Stimulated activated CD8-positive, alpha-beta memory T cell treated with anti-CD3 and anti-CD28 coated beads, Interleukin-7, amount 100 ng/mL, for 24 hours (primary cell): ENCODE measurements around the gene GXYLT2.
"Not testable (repeated sequence)": the region's sequence is repeated elsewhere in the genome, so short reads cannot be mapped to it uniquely, and the experiment has no call there.

Experiments
- DNase-seq: peaks from one replicate; pipeline ENCODE4 v3.0.0-alpha.2; 2020; ENCODE audit warnings: low read depth

The GXYLT2 gene

DNA sequence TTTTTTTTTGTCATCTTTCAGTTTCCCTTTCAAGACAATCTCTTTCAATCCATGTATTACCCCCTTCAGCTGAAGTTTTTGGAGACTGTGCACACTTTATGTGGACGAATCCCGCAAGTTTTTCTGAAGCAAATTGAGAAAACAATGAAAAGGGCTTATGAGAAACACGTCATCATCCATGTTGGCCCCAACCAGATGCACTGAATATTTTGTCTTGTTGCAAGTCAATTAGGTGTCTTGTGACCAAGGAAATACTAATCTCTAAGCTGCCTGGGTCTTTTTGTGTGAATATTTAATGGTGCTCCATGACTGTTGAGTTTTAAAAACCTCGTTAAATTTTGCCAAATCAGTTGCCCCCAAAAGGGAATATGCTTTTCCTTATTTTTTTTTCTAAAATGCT lies 87.1 kb downstream of the GXYLT2 start:
- no peak for DNase-seq

DNA sequence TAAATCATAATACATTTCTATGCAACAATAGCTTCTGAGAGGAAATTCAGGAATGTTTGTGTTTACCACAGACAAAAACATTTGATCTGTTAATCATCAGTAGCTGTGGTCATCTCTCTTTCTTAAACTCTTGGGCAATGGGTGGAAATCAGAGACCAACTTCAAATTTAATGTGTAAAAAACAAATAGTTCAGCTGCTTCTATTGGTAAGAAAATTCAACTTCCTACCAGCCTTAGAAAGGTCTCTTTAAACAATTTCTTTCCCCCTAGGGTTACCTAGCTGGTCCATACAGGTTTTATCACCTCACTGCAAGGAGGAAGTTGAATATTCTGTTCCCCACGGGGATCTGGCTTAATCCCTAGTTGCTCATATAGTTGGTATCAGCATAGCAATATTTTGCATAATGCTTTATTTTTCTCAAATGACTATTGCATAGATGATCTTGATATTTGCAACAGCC lies 88.5 kb downstream of the GXYLT2 start:
- DNase-seq = no peak

DNA sequence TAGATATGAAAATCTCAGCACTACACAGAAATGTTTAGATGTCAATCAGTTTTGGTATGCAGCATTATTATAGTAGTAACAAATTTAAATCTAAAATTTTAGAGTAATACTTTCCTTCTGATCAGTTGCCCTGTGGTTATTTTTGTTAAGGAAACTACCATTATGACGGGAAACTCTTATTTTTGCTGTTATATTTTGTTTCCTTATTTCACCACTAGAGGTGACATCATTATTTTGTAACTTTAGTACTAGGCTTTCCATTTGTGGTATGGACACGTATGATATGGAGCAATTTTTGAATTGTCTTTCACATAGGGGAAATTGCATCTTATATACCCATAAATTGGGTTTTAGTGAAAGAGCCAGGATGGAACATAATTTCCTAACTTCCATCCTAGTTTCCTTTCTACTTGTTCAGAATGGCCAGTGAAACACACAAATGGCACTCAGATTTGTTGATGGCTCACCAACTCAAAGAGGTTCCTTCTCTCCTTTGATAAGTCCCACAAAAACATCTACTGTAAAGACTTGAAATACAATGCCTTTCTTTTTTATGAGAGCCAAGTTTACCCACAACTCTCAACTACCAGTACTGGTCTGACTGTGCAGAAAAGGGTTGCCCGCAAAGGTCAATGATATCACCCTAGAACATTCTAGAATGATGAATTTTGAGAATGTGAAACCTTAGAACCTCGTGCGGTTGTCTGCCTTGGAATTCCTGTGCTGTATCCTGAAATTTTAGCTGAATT lies 89.4 kb downstream of the GXYLT2 start:
- no peak for DNase-seq

DNA sequence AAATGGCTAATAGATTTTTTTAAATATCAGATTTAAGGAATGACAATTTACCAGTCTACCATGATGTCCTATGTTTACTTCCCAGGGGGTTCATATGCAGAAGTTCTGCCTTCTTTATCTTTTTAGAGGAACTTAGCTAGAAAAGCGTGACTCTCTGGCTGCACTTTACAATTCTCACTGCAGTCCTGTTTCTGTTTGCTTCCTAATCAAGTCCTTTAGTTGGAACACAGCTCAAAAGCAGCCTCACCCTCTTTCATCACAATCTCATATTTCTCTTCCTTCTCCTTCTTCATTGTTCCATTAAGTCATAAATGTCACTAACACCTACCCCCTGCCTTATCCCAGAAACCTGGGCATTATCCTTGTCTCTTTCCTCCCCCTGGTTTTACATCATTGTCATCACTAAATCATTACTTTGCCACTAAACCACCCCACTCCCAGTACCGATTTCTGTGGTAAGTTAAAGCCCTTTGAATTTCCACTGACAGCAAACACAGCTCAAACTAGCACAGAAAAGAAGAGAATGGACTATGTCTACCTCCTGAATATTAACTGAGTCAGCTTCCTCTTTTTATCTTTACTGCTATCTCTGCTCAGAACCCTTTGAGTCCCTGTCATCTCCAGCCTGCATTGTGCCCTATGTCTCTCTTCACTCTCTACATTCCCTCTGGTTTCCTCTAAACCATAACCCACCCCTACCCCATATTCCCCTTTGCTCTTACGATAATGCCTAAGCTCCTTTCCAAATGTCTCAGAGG lies 94.9 kb downstream of the GXYLT2 start:
- no peak for DNase-seq

DNA sequence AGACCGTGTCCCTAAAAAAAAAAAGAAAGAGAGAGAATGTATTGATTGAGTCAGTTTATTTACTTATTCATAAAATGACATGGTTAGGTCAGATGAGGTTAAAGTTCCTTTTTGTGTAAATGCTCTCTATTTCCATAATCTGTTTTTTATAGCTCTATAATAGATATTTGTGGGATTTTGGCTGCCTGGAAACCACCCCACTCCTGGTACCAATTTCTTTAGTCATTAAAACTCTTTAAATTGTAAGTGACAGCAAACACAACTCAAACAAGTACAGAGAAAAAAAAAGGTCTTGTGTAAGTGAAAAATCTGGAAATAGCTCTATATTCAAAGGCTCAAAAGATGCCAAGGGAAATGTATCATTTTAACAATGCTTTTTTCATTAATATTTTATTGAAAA lies 97.7 kb downstream of the GXYLT2 start:
- no peak for DNase-seq

DNA sequence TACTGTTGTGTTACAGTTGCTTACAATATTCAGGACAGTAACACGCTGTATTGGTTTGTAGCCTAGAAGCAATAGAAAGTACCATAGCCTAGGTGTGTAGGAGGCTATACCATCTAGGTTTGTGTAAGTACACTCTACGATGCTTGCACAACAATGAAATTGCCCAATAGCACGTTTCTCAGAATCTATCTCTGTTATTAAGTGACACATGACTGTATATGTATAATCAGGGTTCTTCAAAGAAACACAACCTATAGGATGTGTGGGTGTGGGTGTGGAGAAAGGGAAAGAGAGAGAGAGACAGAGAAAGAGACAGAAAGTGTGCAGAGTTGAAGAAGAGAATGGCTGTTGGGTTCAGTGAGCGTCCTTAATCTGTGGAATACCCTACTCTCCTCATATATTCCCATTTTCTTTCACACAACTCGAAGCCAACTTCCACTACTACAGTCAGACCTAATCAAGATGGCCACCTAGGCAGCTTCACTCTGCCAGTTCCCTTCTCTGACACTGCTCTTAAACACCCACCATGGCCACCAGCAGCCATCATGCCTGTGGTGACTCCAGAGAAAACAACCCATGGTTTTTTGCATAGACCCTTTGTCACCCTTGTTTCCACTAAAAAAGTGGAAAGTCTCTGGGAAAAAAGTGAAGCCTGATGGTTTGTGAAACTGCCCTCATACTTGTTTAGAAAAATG lies 103.0 kb downstream of the GXYLT2 start:
- DNase-seq = no peak

DNA sequence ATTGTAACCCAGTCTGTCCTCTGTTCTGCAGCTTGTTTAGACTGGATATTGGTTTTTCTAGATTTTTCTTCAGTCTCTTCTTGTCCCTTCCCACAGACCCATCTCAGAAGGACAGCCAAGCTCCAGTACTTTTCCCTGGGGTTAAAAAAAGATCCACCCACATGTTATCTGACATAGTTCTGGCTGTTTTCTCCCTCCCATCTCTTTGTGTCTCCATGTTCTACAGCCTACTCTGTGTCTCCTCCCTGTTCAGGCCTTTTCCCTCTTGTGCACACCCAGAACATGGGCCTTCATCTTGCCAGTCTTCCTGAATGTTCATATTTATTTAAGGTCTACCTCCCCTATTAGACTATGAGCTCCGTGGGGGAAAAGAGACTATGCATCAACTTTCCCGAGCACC lies 103.7 kb downstream of the GXYLT2 start:
- no peak for DNase-seq

DNA sequence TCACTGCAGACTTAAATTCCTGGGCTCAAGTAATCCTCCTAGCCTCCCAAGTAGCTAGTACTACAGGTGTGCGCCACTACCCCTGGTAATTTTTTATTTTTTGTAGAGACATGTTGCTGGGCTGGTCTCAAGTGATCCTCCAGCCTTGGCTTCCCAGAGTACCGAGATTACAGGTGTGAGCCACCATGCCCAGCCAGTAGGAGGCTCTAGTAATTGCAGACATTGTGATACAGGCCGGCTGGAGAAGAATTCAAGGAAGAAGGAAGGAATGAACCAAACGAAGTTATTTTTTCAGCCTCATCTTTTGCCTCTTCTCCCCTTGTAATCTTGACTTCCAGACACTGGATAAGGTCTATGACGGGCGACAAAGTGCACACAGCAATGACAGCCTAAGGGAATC lies 105.5 kb downstream of the GXYLT2 start:
- DNase-seq = no peak

DNA sequence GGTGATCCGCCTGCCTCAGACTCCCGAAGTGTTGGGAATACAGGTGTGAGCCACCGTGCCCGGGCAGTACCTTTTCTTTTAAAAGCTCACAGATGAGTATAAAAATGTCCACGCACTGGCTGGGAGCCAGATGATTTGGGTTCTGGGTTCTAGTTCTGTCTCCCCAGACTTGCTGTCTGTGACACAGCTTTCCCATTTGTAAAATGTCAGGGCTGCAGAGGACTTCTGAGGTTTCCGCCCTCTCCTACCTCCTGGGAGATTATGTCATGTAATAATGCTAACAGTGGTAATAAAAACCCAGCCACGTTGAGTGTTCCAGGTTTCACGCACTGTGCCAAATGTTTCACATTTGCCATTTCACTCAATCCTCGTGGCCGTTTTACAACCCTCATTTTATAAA lies 107.5 kb downstream of the GXYLT2 start:
- DNase-seq = no peak

DNA sequence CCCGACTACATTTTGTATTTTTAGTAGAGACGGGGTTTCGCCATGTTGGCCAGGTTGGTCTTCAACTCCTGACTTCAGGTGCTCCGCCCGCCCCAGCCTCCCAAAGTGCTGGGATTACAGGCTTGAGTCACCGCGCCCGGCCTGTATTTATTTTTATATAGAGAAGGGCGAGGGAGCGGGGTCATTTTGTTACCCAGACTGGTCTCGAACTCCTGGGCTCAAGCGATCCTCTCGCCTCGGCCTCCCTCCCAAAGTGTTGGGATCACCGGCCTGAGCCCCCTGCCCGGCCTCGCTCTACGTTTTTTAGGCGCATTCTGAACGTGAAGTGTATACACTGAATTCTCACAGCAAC lies 108.3 kb downstream of the GXYLT2 start:
- DNase-seq = no peak

DNA sequence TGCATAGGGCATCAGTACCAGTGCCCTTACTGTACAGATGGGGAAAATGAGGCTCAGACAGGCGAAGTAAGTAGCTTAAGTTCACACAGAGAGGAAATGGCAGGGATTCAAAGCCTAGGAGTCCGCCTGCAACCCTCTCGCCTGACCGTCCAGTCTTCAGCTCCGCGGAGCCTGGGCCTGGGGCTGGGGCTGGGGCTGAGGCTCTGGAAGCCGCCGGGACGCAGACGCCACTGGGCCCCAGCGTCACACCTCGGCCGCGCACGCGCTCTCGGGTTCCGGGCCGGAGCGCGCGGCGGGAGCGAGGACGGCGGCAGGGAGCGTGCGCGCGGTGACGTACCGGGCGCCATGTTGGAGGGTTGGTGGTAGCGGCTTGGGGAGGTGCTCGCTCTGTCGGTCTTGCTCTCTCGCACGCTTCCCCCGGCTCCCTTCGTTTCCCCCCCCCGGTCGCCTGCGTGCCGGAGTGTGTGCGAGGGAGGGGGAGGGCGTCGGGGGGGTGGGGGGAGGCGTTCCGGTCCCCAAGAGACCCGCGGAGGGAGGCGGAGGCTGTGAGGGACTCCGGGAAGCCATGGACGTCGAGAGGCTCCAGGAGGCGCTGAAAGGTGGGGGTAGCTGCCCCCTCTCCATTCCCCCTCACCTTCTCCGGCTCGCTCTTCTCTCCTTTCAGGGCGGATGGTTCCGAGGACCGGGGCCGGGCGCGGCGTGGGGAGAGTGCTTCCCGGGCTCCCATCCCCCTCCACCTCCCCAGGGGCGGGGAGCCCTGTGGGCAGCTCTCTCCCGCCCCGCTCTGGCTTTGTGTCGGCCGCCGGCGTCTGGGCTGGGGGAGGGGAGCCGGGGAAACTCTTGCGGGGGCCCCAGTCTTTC lies 108.9 kb downstream of the GXYLT2 start, which contains the start of gene PPP4R2:
TSS of gene PPP4R2 (plus strand) at position 339 of the 861 bp plus-strand sequence. CDS start at position 566, 227 bp downstream.
- DNase-seq = peak; percentile 81

DNA sequence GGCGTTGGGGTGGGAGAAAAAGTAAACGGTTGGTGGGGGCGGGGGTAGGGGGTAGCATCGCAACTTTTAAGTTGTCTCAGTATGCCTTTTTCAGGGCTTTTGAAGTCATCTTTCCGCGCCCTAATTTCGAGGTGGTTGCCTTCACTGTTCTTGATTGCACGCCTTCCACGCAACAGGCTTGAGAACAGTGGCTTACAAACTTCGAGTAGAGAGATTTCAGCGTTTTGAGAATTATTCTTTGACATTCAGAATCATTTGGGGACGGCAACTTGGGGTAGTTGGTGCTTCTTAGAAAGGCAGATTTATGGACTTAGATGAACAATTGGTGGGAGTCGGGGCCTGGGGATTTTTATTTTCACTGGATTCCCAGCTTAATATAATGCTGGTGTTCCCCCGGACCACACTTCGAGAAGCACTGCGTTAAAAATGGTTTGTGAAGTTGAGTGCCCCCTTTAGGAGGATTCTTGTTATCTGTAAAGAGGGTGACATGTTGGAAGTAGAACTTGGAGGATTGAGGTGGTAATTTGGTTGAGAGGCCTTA lies 109.6 kb downstream of the GXYLT2 start:
- no peak for DNase-seq

DNA sequence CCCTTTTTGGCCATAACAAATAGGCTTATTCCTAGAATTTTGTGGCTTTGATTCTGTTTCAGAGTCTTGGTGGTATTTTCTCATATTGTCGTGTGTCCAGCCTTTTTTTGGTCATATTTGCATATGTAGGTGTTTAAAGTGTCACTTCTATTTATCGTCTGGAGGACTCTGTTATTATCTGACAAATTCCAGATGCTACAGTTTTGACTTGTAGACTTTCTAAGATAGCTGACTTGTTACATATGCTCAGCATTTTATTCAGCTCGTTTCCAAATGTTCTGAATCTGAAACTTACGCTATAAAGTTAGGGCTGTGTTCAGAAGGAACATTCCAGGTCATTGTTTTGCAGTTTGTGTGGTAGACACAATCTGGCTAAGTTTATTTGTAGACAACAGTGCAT lies 110.6 kb downstream of the GXYLT2 start:
- DNase-seq = no peak

DNA sequence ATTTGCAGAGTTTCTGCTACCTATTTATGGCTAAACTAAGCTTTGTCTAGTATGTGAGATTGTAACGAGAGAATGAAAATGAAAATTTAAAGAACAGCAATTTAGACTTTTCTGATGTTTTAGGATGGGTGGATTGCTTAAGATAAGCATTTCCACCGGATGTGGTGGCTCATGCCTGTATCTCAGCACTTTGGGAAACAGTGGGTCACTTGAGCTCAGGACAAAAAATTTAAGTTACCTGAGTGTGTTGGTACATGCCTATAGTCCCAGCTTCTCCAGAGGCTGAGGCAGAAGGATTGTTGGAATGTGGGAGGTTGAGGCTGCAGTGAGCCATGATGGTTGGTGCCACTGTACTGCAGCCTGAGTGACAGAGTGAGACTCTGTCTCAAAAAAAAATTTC lies 112.1 kb downstream of the GXYLT2 start:
- DNase-seq = no peak

DNA sequence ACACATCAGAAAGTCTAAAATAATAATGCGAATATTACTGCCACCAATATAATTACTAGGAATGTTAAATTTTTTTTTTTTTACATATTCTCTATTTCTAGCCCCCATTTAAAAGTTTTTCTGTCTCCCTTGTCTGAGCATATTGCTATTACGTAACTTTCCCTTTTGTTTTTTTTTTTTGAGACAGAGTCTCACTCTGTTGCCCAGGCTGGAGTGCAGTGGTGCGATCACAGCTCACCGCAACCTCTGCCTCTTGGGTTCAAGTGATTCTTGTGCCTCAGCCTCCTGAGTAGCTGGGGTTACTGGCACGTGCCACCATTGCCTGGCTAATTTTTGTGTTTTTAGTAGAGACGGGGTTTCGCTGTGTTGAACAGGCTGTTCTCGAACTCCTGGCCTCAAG lies 115.2 kb downstream of the GXYLT2 start:
- not testable (repeated sequence) for DNase-seq

DNA sequence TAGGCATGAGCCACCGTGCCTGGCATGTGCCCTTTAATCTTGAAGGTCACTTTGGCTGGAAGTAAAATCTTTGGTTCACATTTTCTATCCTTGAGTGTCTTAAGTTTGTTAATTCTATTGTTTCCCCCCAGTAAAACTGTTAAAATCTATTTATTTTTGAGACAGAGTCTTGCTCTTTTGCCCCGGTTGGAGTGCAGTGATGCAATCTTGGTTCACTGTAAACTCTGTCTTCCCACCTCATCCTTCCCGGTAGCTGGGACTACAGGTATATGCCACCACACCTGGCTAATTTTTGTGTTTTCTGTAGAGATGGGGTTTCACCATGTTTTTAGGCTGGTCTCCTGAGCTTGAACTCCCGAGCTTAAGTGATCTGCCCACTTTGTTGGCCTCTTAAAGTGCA lies 116.5 kb downstream of the GXYLT2 start:
- DNase-seq = no peak

DNA sequence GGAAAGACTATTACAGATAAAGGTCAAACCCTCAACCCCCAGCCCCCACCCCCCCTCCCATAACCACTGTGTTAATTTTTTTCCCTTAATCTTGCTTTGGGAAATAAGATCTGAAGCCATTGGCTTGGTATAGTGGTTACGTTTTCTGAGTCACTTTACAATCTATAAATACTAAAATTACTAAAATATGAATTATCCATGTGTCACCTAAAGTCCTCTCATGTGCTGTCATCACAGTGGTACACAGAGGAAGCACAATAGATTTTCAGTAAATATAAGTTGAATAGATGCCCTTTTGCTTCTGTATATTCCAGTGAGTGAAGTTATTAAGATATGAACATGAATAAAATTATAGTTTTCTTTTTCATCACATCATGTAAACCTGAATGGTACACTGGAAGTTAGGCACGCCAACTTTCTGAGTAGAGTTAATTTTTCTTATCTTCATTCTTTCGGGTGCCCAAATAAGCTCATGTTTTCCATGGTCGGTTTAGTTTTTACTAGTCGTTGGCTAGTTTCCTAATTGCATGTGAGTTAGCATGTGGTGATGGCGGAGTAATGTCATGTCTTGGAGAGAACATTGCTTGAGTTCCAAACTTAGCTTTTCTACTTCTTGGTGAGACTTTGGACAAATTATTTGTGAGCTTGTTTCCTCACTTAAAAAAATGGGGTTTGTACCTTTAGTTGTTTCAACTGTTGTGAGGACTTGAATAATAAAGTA lies 120.3 kb downstream of the GXYLT2 start:
- no peak for DNase-seq

DNA sequence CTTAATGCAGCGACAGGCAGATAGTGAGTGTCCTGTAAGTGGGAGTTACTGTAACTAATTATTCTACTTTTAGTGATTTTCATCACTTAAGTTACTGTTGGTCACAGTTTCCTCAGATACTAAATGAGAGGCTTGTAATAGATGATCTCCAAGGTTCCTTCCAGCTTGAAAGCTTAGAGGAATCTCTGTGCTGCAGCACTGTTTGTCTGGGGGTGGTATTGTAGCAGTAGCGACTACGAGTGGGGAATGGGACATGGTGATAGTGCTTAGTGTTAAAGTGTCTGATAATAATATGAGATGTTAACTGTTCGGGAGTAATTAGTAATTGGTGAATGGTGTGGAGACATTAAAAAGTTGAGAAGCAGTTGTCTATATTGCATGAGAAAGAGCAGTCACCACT lies 121.2 kb downstream of the GXYLT2 start:
- DNase-seq = no peak

DNA sequence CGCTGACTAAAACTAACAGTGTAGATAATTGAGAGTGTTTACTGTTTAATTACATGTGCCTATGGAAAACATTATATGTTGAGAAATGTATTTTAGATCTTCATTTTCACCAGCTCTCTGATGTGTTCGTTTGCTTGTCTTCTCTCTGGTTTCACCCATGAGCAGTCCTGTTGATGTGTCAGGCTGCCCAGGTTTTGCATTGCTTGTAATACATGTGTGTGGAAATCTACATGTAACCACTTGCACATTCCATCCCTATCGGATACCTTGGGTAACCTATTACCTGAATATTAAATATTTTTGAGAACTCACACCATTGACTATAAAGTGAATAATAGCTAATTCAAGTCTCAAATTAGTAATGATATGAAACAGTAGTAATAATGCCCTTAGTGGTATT lies 121.9 kb downstream of the GXYLT2 start:
- no peak for DNase-seq

DNA sequence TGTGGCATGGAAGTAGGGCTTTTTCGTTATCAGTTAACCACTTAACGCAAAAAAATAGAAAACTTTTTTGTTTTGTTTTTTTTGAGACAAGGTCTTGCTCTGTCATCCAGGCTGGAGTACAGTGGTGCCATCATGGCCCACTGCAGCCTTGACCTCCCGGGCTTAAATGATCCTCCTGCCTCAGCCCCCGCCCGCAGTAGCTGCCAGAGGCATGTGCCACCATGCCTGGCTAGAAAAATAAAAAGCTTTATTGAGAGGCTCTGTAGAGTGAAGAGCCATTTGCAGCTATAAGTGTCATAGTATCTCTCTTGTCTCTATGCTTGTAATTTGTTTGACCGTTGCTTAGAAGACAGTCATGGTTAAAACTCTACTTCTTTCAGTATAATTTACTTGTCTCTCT lies 122.3 kb downstream of the GXYLT2 start:
- no peak for DNase-seq

DNA sequence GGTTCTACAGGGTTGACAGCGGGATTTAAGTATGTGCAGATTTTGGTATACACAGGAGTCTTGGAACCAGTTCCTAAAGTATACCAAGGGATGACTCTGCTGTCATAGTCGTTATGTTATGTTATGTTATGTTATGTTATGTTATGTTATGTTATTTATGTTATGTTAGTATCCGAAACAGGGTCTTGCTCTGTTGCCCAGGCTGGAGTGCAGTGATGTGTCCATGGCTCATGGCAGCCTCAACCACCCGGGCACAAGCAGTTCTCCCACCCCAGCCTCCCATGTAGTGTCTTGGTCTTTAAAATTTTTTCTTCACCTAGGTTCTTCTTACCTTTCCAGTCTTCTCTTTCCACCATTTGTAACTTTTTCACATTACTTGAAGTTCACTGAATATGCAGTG lies 130.5 kb downstream of the GXYLT2 start:
- DNase-seq = no peak
